LNCAP (cell line): ENCODE data around the gene ZSWIM7.

ENCODE experiments used
- TF ChIP-seq, protein P1 (sequence below): fragments of 450-650 bp; IDR thresholded peaks from 2 replicates; pipeline ENCODE4 v1.5.1; 2017; ENCODE audit warnings: mild to moderate bottlenecking

ZSWIM7 gene

DNA sequence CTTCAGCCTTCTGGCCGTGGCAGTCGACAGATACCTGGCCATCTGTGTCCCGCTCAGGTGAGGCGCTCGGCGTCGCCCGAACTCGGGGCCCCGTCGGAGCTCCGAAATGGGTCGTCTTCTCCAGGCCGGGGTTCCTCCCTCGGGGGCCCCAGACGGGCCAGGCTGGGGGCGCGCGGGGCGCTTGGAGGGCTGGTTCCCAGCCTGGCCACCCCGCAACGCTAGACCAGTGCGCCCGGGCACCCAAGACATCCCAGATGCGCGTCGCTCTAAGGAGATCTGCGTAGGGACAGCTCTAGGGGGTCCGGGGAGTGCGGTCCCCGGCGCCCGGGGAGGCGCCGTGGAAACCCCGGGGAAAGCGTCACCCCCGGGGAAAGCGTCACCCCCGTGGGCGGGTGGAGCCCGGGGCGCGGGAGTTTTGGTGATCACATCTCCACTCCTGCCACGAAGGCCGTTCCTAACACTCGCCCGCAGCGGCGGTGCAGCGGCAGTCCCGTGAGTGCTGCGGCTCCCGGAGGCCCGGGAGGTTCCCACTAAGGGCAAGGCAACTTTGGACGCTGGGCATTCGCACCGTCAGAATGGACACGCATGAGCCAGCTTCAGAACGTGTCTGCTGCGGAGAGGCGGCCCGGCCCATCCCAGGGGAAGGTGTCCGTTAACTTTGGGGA is 53.8 kb downstream of the ZSWIM7 start:
- TF ChIP-seq, protein P1, sequence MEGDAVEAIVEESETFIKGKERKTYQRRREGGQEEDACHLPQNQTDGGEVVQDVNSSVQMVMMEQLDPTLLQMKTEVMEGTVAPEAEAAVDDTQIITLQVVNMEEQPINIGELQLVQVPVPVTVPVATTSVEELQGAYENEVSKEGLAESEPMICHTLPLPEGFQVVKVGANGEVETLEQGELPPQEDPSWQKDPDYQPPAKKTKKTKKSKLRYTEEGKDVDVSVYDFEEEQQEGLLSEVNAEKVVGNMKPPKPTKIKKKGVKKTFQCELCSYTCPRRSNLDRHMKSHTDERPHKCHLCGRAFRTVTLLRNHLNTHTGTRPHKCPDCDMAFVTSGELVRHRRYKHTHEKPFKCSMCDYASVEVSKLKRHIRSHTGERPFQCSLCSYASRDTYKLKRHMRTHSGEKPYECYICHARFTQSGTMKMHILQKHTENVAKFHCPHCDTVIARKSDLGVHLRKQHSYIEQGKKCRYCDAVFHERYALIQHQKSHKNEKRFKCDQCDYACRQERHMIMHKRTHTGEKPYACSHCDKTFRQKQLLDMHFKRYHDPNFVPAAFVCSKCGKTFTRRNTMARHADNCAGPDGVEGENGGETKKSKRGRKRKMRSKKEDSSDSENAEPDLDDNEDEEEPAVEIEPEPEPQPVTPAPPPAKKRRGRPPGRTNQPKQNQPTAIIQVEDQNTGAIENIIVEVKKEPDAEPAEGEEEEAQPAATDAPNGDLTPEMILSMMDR: no peak

DNA sequence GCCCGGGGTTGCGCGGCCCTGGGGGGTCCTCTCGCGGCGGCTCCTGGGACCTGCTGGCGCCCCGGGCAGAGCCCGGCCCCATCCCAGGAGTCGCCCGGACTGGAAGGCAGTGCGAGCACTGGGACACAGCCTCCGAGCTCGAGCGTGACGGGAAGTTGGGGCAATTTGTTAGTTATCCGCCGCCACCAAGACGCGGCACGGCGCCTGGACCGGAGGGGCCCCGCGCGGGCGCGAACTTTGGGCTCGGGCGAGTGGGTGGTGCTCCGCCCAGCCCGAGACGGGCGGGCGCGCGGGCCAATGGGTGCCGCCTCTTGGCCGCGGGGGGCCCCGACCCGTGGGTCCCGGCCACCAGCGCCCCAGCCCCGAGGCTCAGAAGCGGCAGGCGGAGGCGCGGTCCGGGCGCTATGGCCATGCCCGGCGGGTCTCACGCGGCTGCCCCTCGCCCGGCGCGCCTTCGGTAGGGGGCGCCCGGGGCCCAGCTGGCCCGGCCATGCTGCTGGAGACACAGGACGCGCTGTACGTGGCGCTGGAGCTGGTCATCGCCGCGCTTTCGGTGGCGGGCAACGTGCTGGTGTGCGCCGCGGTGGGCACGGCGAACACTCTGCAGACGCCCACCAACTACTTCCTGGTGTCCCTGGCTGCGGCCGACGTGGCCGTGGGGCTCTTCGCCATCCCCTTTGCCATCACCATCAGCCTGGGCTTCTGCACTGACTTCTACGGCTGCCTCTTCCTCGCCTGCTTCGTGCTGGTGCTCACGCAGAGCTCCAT is 54.6 kb downstream of the ZSWIM7 start, which contains the start of gene ADORA2B:
Gene ADORA2B, plus strand, starts transcription at position 372 of the 768 bp plus-strand sequence. Its CDS starts 119 bp downstream, at position 491.
- TF ChIP-seq, protein P1: peak; percentile 62

DNA sequence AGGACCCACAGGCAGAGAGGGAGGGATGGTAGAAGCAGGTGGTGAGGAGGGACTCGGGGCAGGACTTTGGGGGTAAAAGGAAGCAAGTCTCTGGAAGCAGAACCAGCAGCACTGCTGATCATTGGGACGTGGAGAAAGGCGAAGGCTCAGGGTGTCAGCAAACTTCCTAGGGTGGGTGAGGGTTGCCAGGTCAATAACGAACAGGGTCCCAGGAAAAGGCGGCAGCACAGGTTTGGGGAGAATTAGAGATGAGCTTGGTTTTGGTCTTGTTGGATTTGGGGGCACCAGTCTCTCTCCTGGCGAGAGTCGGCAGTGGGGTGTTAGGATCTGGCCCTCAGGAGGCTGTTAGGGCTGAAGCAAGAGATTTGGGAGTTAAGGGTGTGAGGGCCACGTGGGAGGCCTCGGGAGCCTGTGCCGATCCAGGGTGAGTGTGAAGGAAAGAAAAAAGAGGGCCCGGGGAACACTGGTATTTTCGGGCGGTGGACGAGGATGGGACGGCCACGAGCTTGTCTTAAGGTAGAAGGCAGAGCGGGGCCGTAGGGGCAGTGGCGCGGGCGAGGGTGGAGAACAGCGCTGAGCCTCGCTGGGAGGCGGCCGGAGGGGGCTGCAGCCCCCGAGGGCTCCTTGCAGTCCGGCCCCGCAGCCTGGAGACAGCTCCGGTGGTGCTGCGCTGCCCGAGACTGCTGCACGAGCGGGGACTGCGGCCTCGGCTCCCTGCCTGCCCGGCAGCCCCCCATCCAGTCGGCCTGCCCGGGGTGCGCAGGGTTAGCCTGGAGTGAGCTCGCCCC is 55.3 kb downstream of the ZSWIM7 start:
- TF ChIP-seq, protein P1: no peak

DNA sequence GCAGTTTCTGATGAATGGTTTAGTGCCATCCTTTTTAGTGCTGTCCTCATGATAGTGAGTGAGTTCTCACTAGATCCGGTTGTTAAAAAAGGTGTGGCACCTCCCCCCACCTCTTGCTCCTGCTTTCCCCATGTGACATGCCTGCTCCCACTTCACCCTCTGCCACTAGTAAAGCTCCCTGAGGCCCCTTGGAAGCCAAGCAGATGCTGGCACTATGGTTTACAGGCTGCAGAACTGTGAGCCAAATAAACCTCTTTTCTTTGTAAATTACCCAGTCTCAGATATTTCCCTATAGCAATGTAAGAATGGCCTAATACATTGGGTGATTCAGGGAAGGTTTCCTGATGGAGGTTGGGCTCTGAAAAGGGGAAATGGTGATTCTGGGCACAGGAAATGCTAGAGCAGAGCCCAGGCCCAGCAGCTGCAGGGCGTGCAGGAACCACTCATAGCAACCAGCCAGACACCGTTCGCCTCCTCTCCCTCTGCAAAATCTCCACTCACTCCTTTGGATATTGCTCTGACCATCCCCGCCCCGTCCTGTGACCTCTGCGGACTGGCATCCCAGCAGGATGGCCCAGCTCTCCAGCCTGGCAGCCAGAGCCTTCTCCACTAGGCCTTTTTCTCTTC is 57.2 kb downstream of the ZSWIM7 start:
- TF ChIP-seq, protein P1: no peak

DNA sequence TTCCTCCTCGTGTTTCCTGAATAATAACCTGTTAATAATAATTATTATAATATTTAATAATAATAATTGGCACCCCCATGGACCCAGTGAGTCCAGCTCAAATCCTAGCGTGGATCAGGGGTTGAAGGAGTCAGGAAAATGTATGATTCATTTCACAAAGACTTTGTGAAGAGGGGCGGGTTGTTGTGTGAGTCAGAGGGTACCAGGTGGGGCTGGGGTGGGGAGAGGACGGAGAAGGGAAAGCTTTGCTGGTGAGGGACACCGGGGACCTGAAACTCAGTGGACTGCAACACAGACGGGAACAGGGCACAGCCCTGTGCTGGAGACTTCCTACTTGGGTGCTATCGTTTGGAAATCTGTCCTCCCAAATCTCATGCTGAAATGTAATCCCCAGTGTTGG is 57.7 kb downstream of the ZSWIM7 start:
- TF ChIP-seq, protein P1: no peak

DNA sequence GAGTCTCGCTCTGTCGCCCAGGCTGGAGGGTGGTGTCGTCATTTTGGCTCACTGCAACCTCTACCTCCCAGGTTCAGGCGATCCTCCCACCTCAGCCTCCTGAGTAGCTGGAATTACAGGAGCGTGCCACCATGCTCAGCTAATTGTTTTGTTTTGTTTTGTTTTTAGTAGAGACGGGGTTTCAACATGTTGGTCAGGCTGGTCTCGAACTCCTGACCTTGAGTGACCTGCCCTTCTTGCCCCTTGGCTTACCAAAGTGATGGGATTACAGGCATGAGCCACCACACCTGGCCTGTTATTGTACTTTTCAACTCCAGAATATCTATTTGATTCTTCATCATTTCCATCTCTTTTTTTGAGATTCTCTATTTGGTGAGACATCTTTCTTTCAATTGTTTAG is 63.6 kb downstream of the ZSWIM7 start:
- TF ChIP-seq, protein P1: no peak

DNA sequence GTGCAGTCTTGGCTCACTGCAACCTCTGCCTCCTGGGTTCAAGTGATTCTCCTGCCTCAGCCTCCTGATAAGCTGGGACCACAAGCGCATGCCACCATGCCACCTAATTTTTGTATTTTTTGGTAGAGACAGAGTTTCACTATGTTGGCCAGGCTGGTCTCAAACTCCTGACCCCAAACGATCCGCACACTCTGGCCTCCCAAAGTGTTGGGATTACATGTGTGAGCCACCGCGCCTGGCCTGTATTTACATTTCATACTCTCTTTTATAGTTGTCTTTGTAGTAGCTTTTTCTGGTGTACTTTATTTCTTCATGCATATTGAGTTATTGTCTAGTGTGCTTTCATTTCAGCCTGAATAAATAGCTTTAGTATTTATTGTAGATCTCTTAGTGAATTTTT is 64.6 kb downstream of the ZSWIM7 start:
- TF ChIP-seq, protein P1: no peak
